GM18508 (cell line): ENCODE measurements around the gene MYL3.

Experiments
- ATAC-seq: cut with Tn5 transposase; IDR thresholded peaks from one replicate; pipeline ENCODE4 v1.9.1; 2021; ENCODE audit warnings: moderate number of reproducible peaks; ENCODE audit not compliant: insufficient read depth, unreplicated experiment

Gene MYL3

DNA sequence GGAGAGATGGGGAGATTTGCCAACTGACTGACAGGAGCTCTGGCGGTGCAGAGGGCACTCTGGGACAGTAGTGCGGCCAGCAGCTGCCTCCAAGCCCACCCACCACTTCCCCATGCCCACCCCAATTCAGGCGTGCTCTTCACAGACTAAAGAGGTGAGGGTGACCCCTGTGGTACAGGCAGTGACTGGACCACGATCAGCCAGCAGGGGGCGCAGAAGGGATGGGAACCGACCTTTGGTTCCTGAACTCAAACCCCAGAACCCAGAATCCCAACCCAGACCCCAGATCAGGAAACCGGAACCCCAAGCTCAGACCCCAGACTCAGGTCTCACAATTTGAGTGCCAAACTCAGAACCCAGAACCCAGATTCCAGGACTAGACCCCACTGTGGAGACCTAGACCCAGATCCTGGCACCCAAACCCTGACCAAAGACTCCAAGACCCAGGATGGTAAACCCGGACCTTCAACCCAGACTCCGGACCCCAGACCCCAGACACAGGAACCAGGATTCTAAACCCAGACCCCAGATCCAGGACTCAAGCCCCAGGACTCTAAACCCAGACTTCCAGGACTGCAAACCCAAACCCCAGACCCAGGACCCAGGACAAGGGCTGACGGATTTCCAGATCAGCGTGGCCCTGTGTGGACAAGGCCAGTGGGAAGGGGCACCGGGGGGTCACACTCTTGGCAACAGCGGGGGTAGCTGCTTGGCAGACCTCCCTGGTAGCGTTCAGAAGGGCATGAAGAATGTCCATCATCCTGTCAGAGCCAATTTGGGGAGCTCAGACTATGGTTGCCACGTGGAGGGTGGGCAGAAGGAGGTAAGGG is 3.7 kb upstream of the MYL3 start:
- no peak for ATAC-seq

- no peak for ATAC-seq
Observed at GRCh38 chr3:46866032-46866595, 2.9 kb upstream of the MYL3 start.

DNA sequence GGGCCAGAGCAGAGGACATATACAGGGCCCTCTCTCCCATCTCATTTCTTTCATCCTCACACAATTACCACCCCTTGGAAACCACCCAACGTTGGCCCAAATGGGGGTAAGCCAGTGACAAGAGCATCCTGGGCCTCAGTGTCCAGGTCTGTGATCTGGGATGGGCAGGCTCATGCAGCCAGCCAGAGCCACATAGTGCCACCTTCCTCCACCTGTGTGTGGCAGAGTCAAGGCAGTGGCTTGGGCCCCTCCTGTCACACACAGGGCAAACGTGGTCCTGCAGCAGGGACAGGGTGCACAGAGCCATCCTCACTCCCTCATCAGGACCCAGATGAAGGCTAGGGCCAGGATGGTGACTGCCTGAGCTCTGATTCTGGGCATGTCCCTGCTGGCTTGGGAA is 2.3 kb upstream of the MYL3 start:
- ATAC-seq, result no peak

DNA sequence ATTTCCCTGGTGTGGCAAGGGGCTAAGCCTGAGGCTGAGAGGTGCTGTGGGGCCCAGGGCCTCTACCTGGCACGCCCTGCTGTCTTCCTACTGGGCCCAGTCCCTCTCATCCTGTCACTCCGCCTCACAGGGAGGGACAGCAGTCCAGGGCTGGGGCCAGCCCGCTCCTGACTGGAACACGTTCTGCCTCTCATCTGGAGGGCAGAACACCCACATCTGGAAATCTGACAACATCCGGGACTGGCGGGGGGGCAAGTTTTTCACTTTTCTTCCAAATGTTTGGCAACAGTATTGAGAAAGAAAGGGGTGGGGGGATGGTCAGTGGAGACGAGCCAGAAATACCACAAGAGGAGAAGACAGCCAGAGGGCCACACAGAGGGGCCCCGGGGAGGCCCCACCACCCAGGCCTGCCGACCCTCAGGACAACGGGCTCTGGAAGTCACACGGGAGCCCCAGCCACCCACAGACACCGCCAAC is 1.8 kb upstream of the MYL3 start:
- no peak for ATAC-seq

DNA sequence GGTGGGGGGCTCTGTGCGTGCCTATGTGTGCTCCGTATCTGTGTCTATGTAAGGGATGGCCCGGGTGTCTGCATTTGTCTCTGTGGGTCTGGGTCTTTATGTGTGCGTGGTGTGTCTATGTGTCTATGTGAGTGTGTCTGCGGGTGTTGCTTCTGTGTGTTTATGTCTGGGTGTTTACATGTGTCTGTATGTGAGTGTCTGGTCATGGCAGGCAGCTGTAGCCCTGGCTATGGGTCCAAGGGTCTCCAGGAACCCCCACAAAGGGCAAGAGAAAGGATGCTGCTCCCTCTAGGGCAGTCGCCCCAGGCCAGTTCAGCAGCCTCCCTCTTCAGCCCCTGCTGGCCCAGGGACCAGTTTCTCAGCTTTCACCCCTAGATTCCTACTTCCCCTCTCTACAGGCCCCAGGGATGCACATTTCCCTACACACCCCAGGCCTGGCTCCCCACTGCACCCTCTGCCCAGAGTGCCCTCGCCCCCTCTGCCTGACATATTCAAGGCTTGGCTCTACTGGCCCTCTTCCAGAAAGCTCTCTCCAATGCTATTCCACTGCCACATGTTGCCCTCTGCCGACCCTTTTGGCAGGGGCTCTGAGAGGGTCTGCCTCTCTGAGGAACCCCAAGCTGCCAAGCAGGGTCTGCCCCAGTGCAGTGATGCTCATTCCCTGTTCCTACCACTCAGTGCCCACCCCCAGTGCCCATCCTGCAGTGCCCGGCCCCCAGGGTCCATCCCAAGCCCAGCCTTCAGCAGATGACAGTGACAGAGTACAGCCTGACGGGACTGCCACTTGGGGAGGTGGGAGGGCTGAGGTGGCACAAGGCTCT is 1.0 kb upstream of the MYL3 start:
- ATAC-seq, result no peak

- no peak for ATAC-seq
Observed at GRCh38 chr3:46862369-46863025, 747 bp downstream of the MYL3 start.

DNA sequence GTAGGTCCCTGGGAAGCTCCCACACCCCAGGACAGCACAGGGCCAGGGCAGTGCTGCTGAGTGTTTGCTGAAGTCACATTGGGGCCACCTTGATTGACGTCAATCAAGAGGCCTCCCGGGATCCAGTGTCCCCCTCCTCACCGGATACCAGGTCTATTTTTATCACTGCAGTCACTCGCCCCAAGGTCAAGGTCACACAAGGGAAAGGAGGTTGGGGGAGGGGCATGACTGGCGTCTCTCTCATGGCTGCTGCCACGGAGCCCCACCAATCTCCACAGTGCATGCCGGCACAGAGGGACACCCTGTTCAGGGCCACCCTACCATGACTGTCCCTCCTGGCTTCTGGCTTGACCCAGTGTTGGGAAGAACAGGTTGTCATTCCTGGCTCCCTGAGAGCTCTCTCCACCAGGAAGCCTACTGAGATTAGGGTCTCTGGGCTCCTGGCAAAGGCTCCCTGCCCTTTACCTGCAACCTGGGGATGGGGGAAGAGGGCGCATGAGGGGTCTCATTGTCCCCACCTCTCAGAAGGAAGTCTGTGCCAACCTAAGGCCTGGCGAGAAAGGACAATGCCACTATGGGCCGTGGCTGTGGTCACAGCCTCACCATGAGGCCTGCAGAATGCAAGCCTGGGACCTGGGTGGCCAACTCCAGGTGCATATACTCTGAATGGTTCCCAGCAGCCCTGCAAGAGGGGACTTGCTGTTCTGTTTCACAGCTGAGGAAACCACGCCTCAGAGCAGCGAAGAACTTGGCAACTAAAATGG is 1.5 kb downstream of the MYL3 start:
- ATAC-seq, result no peak

- no peak for ATAC-seq
Observed at GRCh38 chr3:46860810-46861604, 2.2 kb downstream of the MYL3 start.

- ATAC-seq, result no peak
Observed at GRCh38 chr3:46860017-46860809, 3.0 kb downstream of the MYL3 start.

GRCh38 chr3:46859001-46859710 is 4.1 kb downstream of the MYL3 start:
- no peak for ATAC-seq

- no peak for ATAC-seq
Observed at GRCh38 chr3:46858456-46858855, 4.8 kb downstream of the MYL3 start.

DNA sequence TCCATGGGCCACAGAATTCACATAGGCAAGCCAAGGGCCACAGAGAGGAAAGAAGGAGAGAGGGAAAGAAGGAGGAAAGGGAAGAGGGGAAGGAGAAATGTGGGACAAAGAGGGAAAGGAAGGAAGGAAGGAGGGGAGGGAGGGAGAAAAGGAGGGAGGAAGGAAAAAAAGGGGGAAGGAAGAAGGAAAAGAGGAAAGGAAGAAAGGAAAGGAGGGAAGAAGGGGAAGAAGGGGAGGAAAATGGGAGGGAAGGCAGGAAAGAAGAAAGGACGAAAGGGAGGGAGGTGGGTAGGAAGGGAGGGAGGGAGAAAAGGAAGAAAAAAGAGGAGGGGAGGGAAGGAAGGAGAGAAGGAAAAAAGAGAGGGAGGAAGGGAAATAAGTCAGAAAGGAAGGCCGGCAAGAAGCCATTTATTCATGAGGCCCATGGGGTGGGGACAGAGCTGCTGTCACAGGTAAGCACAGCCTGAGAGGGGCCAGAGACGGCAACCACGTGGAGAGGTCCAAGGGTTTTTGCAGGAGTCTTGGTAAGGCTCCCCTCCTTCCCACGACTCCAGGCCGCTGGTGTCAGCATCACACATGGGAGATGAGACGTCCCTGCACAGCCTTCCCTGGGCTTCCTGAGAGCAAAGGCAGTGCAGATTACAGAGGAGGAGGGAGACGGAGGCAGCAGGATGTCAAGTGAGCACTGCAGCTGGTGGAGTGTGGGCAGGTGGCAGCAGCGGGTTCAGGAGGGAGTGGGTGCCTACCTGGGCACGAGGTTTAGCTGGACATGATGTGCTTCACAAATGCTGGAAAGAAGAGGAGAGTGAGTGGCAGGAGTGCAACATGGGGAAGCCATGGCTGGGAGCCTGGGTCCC is 5.5 kb downstream of the MYL3 start:
- ATAC-seq, result no peak

DNA sequence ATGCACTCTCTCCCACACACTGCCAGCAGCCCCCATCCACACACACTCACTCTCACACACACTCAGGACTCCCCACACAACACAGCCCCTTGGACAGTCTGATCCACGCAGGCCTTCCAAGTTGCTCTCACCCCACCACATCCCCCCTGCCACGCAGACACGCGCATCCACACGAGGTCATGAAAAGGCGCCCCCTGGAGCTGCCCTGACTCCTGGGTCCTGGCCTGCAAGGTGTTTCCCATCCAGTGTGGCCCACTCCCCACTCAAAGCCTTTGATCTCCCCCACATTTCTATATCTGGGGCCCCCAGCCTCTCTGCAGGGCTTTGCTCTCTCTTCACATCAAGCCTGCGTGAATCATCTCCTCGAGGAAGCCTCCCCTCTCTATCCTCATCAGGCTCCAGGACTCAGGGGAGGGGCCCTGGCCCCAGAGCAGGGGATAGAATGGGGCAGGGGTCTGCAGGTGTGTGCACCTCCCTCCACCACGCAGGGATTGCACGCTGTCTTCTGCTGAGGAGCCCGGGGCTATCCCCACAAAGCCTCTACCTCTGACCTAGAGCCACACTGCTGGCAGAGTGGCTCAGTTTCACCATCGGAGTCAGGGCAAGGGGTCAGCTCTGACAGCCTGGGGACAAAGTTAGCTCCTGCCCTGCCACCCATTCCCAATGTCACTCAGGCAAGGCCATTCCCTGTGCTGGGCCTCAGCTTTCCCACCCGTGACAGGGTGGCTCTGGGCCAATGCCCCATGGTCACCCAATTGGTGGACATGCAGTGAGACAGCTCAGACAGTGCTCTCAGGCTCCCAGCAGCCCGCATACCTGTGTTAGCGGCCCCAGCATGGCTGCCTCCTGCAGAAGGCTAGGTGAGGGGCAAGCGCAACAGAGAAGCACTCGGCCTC is 6.4 kb downstream of the MYL3 start:
- no peak for ATAC-seq

GRCh38 chr3:46854555-46854991 is 8.7 kb downstream of the MYL3 start:
- ATAC-seq, result no peak

GRCh38 chr3:46853441-46854415 is 9.5 kb downstream of the MYL3 start:
- no peak for ATAC-seq
